ENCODE measurements around the gene CALML5.

CALML5 gene

GRCh38 chr10:5486853-5487235, 12.5 kb downstream of the CALML5 start:
- DNase-seq (ENCODE audit: extremely low read depth, low read depth): no peak
- TF ChIP-seq, protein P1, sequence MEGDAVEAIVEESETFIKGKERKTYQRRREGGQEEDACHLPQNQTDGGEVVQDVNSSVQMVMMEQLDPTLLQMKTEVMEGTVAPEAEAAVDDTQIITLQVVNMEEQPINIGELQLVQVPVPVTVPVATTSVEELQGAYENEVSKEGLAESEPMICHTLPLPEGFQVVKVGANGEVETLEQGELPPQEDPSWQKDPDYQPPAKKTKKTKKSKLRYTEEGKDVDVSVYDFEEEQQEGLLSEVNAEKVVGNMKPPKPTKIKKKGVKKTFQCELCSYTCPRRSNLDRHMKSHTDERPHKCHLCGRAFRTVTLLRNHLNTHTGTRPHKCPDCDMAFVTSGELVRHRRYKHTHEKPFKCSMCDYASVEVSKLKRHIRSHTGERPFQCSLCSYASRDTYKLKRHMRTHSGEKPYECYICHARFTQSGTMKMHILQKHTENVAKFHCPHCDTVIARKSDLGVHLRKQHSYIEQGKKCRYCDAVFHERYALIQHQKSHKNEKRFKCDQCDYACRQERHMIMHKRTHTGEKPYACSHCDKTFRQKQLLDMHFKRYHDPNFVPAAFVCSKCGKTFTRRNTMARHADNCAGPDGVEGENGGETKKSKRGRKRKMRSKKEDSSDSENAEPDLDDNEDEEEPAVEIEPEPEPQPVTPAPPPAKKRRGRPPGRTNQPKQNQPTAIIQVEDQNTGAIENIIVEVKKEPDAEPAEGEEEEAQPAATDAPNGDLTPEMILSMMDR (IDR thresholded peaks at IDR 0.05; ENCODE audit: low read depth, low read length): no peak

- DNase-seq (ENCODE audit: extremely low read depth, low read depth): no peak
- TF ChIP-seq, protein P1 (IDR thresholded peaks at IDR 0.05; ENCODE audit: low read depth, low read length): no peak
These were observed 13.2 kb downstream of the CALML5 start for GRCh38 chr10:5485948-5486852.

- TF ChIP-seq, protein P1 (IDR thresholded peaks at IDR 0.05; ENCODE audit: low read depth, low read length): no peak
- DNase-seq (ENCODE audit: extremely low read depth, low read depth): no peak
These were observed 14.1 kb downstream of the CALML5 start for GRCh38 chr10:5485290-5485689.

DNA sequence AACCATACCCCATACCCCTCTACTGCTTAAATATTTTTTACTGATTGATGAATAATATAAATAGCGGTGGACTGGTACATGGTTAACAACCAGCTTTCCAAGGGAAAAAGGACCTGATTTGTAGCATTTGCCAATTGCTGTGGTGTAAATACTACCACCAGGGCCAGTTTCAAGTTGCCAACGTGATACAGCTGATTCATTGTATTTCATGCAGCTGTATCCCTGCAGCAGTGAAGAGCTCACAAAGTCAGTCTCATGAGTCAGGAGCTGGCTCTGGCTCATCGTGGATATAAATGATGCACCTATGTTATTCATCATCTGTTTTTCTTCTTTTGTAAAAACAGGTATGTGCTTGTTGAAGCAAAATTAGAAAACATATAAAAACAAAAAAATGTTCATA, 15.2 kb downstream of the CALML5 start:
- no peak for DNase-seq (ENCODE audit: extremely low read depth, low read depth)
- TF ChIP-seq, protein P1 (IDR thresholded peaks at IDR 0.05; ENCODE audit: low read depth, low read length): no peak

- TF ChIP-seq, protein P1 (IDR thresholded peaks at IDR 0.05; ENCODE audit: low read depth, low read length): no peak
- DNase-seq (ENCODE audit: extremely low read depth, low read depth): no peak
These were observed 17.4 kb downstream of the CALML5 start for GRCh38 chr10:5482016-5482415.

- TF ChIP-seq, protein P1 (IDR thresholded peaks at IDR 0.05; ENCODE audit: low read depth, low read length): no peak
- DNase-seq (ENCODE audit: extremely low read depth, low read depth): no peak
These were observed 18.2 kb downstream of the CALML5 start for GRCh38 chr10:5481121-5481520.

GRCh38 chr10:5480162-5480941, 19.0 kb downstream of the CALML5 start:
- TF ChIP-seq, protein P1 (IDR thresholded peaks at IDR 0.05; ENCODE audit: low read depth, low read length): no peak
- no peak for DNase-seq (ENCODE audit: extremely low read depth, low read depth)
